Measurements from ENCODE around the gene CHST11.

GRCh38 chr12:104769144-104769561 is 312.4 kb downstream of the CHST11 start:
- TF ChIP-seq, protein P1, sequence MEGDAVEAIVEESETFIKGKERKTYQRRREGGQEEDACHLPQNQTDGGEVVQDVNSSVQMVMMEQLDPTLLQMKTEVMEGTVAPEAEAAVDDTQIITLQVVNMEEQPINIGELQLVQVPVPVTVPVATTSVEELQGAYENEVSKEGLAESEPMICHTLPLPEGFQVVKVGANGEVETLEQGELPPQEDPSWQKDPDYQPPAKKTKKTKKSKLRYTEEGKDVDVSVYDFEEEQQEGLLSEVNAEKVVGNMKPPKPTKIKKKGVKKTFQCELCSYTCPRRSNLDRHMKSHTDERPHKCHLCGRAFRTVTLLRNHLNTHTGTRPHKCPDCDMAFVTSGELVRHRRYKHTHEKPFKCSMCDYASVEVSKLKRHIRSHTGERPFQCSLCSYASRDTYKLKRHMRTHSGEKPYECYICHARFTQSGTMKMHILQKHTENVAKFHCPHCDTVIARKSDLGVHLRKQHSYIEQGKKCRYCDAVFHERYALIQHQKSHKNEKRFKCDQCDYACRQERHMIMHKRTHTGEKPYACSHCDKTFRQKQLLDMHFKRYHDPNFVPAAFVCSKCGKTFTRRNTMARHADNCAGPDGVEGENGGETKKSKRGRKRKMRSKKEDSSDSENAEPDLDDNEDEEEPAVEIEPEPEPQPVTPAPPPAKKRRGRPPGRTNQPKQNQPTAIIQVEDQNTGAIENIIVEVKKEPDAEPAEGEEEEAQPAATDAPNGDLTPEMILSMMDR (IDR thresholded peaks at IDR 0.05) = no peak
- TF ChIP-seq POLR2A (IDR thresholded peaks at IDR 0.05) = no peak
